Mucosa of gallbladder (tissue), 1 donor: Measurements from ENCODE around the gene DCC. TPM values are rescaled to one million over a fixed set of nuclear protein-coding genes. Genes with fewer than 3 reads are reported as not detected.

Source experiments
- DNase-seq: peaks from one replicate; pipeline ENCODE4 v3.0.0-alpha.2; 2020; ENCODE audit warnings: low spot score
- total RNA-seq: library from RNA; stranded (reverse); gene quantifications from one replicate; pipeline ENCODE4 v1.2.1, GENCODE V29; 2021
- donor health status: DM: no; HTN: no; CAD: no.

The DCC gene
- total RNA-seq, 1 donor from 2014 or later = not detected

DNA sequence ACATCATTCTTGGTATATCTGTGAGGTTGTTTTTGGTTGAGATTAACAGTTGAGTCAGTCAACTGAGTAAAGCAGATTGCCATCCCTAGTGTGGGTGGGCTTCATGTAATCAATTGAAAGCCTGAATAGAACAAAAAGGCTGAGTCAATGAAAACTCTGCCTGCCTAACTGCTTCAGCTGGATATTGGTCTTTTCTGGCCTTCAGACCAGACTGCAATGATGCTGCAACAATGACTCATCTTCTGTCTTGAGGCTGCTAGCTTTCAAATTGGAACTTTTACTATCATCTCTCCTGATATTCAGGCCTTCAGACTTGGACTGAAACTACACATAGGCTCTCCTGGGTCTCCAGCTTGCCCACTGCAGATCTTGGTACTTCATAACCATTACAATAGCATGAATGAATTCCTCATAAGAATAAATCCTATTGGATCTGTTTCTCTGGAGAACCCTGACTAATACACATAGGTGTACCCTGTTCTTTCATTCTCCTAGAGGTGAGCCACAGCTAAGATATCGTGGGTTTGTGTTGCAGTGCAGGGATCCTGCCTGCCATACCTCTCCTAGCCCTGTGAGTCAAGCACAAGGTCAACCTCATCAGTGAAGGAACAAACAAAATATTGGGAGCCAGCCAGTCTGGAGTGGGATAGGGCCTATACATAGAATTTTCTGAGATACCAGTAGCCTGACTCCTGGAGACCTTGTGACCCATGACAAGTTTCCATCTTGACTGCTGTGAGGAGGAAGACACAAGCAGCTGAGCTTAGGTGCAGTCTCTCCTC, 473.8 kb downstream of the DCC start:
- DNase-seq = no peak

DNA sequence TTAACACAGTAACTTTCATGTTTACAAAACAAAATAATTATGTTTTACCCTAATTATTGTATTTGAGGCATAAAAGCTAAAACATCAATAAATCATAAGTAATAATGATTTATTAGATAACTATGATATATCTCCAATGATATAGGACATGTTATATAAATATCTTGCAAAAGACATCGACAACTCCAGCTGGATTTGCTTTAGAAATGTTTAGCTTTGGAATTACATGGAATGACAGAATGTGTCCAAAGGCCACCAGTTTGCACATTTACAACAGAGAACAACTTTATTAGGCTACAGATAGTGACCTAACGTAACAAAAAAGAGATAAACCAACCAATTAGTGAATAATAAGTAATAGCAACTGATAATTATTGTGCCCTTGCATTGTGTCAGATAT, 475.7 kb downstream of the DCC start:
- no peak for DNase-seq

DNA sequence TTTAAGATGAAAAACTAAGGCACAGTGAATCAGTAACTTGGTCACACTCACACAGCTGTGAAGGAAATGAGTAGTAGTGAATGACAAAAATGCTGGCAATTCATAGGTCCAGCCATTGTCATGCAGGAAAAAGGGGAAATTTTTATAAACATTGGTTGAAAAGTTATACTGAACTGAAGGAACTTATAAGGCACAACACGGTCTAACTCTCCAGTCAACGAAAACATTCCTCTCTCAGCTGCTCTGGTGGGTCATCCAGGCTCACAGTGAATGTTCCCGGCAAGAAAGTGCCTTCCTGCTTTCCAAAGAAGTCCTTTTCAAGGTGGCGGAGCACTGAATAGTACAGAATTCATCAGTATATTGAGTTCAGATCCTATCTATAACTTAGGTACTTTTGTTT, 476.1 kb downstream of the DCC start:
- DNase-seq = no peak

DNA sequence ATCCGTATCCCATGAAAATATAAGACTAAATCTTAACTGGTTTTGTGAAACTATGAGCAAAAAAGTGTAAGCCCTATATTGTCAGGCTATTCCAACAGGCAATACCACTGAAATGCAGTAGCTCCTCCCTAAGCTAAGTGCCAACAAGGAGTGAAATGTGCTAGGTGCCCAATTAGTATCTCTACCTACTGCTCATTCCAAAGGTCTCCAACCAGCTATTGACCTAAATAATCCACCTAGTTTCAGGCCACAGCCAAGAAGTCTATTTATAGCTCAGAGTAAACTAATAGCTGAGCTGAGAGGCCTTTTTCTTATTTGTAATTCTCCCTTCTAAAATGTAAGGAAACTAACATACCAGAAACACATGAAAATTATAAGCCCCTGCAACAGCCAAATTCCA, 482.2 kb downstream of the DCC start:
- DNase-seq = no peak

DNA sequence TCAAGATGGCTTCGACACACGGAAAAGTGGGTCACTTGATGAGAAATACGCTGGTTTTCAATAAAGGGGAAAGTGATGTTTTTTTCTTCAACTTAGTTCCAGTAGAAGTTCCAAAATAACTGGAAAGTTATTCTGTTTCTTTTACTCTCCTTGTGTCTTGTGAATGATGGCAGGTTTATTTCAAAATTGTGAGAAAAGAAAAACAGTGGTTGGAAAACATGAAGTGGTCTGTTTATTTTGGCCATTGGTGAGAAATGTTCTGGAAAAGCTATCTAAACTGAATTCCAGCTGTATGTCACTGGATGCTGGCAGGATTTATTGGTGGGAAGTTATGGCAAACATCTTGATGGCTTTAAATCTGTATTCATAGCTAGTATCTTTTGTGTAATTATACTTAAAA, 484.1 kb downstream of the DCC start:
- DNase-seq = no peak

DNA sequence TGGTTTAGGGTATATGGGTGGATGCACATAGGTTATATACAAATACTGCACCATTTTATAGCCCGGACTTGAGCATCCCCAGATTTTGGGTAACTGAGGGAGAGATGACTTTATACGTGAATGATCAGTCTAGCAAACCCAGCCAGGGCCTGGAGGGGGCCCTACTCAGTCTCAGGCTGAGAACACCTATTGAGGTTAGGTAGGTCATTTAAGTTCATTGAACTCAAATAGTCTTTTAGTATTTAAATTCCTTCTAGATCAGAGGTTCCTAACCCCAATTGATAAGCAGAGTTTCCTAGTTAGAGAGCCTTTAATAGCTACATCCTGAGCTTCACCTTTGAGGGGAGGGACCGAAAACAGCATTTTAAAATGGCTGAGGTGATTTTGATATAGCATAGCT, 487.0 kb downstream of the DCC start:
- no peak for DNase-seq

DNA sequence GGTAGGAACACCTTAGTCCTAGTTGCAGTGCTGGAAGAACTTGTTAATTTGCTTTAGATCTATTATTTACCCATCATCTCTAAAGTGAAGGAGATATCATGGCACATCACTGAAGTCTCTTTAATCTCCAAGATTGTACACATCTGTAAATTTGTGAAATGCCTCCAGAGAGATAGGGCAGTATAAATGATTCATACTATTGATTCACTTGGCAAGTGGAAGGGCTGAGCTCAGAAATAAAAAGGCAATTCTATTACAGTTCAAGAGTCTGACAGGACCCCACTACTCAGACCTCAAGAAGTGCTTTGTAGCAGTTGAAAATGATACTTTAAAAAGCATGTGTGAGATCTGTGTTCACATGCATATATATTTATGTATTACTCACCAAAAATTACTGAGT, 489.3 kb downstream of the DCC start:
- no peak for DNase-seq

DNA sequence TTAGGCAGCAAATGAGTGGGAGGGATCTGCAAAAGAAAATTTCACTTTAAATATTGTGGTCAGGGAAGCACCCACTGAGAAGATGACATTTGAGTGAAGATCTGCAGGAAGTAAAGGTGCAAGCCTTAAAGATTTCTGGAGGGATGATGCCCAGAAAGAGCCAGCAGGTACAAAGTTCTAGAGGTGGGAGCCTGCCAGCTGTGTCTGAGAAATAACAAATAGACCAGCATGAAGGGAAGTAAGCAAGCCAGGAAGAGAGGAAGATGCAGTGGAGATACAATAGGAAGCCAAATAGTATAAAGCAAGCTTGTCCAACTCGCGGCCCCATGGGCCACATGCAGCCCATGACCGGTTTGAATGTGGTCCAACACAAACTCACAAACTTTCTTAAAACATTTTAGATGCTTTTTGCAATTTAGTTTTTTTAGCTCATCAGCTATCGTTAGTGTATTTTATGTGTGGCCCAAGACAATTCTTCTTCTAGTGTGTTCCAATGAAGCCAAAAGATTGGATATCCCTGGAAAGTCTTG, 489.9 kb downstream of the DCC start:
- DNase-seq = no peak

DNA sequence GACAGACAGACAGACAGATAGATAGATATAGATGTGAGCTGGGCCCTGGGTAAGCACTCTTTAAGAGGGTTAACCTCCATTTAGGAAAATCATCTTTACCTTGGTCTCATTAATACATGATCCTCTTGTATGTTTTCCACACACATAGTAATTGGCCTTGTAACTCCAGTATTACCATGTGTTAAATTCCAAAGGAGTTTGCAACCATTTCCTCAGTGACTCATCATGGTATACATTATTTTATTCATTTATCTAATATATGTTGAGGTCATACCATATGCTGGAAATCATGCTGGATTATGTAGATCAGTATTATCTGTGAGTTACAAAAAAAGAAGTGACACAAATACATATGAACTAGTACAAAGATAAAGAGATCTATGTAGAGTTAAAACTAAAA, 504.3 kb downstream of the DCC start:
- DNase-seq = no peak

DNA sequence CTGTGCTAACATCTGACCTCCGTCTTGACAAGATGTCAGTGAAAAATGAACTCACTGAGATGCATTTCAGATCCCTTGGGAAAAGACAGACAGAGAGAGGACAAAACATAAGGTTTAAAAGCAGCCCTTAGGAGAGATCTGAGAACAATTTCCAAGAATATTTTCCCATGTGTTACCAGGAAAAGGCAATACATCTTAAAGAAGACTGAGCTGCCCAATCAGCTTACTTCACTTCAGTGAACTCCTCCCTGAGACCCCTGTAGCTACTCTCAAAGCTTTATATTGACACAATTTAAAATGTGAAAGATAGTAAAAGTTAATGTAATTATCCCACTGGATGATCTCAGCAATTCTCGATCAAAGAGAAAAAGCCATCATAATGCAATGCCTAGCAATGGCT, 505.0 kb downstream of the DCC start:
- no peak for DNase-seq

DNA sequence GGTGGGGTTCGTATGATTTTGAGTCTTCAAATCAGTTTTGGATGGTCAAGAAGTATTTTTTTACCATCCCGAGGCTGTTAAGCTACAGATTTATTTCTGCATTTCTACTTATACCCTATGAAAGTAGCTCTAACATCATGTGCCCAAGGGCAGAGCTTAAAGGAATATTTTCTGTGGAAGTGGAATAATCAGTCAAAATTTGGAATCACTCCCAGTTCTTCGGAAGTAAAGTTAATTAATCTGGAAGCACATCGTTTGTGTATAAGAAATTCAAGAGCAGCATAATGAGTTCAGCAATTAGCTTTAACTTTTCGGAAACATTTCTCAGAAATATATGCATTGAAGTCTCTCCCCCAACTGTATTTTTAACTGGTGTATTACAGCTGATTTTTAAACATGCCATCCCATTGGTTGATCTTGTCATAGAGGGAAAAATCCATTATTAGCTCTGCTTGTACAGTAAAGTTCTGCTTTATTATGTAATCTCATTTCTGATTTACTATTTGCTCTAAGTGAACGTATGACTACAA, 510.1 kb downstream of the DCC start:
- DNase-seq = no peak

DNA sequence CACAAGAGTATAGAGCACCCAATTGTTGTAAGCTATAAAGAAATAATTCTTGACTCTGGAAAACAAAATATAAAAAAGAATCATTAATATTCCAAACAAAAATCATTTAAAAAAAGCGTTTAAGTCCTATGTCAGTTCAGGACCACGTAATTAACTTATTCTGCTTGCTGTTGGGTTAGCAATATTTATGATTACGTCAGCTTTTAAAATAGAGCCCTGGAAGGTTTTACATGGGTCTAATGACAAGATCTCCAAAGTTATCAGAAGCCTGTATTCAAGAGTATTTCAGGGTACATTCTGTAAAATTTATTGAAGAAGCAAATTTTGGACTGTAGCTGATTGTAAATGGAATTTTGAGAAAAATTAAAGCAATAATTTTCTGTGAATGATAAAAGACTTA, 521.6 kb downstream of the DCC start:
- no peak for DNase-seq

DNA sequence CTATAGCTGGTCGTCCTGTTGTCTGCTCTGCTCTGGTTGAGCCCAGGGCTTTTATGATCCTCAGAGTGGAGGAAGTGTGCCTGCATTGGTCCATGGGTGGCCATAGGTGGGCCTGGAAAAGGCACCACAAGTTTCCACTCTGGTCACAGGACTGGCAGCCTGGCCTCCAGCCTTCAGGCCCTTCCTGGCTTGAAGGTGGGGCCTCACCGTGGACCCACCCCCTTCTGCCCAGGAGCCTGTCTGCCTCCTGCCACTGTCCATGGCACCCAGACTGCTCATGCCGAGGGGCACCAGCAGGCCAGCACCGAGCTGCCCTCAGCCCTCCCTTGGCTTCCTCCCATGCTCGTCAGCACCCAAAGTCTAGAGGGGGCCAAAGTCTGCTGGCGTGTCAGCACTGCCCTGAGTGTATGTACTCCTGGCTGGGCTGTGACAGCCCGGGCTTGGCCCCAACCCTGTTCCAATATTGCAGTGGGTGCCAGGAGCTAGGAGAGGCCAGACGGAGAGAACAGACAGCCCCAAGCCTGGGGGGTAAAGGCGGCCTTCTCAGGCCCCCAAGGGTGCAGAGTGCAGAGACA, 529.4 kb downstream of the DCC start:
- DNase-seq = no peak

DNA sequence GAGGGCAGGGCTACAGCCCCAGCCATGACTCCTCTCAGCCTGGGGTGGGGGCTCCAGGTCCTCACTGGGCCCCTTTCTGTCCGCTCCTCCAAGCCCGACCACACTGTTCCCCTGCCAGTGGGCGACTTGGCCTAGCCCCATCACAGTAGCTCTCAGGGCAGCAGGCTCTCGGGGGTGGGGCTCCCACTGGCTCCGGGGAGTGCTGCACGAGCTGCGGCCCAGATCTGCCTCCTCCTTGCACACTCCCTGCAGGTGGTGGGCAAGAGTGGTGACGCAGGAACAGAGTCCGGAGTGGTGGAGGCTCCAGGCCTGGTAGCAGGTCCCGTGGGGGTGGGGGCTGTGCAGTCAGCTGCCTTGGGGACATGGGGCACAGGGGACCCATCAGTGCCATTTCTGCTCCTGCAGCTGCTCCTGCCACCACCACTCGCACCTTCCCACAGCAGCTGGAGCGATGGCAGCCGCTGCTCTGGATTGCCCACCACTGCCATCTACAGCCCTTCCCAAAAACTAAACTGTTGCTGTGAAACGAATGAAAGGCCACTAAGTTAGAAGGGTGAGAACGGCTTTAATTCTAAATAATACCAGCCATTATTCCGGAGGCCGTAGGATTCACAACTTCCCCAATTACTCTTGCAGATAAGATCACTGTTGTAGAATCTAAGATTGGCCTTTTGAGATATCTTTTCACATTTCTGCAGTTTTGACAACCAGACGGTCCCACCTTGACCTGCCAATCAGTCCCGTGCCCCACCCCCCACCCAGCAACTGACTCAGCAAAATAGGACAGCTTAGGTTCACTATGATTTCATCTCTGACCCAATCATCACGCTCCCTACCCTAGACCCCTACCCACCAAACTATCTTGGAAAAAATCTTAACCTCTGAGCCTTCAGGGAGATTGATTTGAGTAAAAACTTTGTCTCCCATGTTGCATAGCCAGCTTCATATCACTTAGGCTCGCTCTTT, 530.2 kb downstream of the DCC start:
- no peak for DNase-seq

DNA sequence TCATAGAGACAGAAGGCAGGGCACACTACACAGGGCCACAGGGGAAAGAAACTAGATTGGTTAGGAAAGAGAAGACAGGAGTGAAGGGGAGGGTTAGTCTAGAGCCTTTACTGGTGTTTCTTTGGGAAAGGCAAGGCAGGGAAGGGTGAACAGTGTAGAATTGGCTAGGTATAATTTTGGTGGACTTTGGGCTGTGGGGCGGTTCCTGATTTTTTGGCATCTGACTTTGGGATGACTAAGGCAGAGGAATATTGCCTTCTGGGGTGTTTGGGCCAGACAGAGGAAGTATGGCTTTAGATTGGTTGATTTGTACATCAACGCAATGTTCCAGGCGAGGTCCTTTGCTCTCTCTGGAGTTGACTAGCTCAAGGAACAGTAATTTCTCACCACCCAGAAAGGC, 534.8 kb downstream of the DCC start:
- DNase-seq = no peak

DNA sequence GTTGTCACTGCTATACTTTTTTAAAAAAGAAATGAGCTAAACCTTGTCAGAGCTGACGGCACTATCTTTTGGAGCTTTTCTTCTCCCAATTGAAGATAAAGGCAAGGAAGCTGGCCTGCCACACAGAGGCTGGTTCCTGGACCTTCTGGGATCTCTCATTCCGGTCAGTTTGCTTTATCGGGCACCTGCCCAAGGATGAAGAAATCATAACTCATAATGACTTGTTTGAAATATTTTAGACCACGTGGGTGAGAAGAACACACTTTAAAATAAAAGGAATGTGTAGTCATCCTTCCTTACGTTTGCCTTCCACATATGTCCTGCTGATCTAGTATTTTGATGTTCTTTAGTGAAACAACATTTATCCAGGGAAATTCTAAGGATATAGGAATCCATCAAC, 535.7 kb downstream of the DCC start:
- DNase-seq = no peak

DNA sequence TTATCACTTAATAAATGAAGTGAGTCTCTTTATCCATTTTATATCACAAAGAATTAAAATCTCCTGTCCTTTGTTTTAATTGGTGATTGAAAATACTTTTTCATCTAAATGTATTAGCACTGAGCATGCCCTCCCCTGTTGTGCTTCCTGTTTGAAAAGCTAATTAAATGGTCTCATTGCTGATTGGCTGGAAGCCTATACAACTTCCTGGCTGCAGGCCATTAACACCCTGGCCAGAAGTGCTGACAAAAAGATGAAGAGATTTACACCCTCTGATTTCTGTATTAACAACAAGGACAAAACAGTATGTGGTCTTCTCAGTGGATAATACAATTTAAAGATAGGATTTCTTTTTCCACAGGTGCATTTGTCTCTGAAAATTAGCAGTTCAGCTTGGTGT, 548.0 kb downstream of the DCC start:
- DNase-seq = no peak

DNA sequence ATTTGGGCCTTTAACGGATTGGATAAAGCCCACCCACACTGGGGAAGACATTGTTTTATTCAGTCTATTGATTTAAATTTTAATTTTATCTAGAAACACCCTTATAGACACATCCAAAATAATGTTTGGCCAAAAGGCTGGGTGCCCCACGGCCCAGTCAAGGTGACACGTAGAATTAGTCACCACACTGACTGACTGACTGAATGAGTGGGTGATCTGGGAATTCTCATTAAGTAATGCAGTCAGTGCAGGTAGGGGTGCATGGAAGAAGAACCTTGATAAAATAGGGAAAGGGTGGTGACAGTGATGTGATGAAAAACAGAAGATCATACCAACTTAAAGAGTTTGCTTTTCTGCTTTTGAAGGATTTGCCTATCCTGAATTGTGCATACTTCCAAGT, 554.8 kb downstream of the DCC start:
- DNase-seq = no peak

DNA sequence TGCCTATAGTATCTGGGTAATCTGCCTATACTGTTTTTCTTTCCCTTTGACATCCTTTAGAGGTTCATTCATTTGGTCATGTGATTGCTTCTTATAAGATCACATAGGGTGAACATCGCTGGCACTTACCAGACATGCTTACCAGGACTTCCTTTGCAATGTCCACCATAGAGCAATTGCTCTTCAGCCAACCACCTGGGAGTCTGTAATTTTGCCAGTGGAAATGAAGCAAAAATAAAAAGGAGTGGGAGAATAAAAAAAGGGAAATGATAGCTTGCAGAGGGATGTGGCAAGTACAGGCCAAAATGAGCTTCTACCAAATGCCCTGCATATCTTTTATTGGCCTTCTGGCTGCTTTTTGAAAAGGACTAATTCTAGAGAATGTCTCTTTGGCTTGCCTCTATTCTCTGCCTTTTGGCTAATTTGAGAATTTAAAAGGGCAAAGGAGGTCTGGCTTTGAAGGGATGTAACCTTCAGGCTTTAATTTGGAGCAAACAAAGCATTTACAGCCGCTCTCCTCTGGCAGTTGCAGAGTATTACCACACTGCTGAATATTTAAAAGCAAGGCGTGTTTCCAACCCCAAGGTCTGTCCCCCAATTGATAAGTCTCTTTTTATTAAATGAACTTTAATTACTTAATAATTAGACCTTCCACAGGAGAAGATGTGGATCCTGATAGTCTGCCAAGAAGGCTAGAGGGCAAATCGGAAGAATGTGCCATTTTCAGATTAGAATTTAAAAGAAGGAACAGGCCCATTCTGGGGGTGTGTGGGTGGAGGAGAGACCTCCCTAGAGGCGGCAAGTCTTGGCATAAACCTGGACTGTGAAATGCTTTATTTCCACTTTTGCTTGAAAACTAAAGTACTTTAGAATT, 557.9 kb downstream of the DCC start:
- DNase-seq = no peak

DNA sequence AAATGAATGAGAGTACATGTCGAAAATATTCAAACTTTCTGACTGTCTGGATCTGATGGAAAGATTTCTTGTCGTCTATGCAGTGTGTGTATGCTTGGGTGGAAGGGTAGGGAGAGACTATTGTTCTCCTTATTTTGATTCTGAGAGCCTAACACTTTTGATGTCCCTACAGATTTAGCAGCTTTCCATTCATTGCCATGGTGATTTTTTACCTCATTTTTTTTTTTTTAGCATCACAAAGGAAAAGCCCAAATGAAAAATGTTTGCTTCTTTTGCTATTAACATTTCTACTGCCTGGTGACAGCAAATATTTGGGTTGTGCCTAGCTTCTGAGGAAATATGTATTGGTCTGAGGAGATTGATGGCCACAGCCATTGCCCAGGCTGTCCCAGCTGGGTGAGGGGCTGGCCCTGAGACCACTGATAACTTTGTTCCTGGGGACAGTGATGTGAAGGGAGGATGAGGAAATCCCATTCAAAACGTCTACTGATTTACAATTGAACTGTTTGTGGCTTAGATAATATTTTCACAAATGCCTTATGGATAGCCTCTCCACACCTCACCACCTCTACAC, 558.6 kb downstream of the DCC start:
- no peak for DNase-seq

DNA sequence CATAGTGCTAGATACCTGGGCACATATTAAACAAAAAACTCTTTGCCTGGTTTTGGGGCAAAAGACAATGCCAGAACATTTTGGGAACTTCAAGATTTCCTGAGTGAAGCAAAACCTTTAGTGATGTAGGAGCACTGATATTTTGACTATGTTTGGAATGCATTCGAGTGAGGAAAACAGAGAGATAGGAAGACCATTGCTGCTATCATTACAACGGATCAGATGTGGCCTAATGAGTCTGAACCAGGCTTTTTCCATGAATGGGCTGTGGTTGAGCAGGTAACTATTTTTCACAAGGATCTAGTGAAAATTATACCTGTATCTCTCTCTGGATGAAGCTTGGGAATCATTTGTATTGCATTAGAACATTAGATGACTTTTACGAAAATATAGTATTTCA, 562.2 kb downstream of the DCC start:
- DNase-seq = no peak
